OCI-LY1 (cell line): Measurements from ENCODE around the gene RPLP2.

Source experiments
- H2AFZ ChIP-seq: fragments of 200-600 bp; sonication (generic), shearing (Covaris generic); 2 replicates; pipeline ENCODE4 v1.6.0; 2014; ENCODE audit warnings: antibody characterized with exemption, mild to moderate bottlenecking, low read length
- H3F3A ChIP-seq: fragments of 200-600 bp; sonication (generic), shearing (Covaris generic); 2 replicates; pipeline ENCODE4 v1.6.0; 2014; ENCODE audit warnings: mild to moderate bottlenecking, antibody characterized with exemption, low read length, moderate library complexity; ENCODE audit not compliant: insufficient read depth
- H3K27ac ChIP-seq: fragments of 200-600 bp; sonication (generic); 2 replicates; pipeline ENCODE4 v1.5.1; 2014; ENCODE audit warnings: low read length, mixed run types, mild to moderate bottlenecking, low read depth; ENCODE audit not compliant: poor library complexity, severe bottlenecking
- H3K27me3 ChIP-seq: fragments of 200-600 bp; sonication (generic); 2 replicates; pipeline ENCODE4 v1.6.0; 2014; ENCODE audit warnings: antibody characterized with exemption, mild to moderate bottlenecking, low read length, moderate library complexity; ENCODE audit not compliant: insufficient read depth
- H3K36me3 ChIP-seq: fragments of 200-600 bp; sonication (generic); 2 replicates; pipeline ENCODE4 v1.6.1; 2014; ENCODE audit warnings: mild to moderate bottlenecking, antibody characterized with exemption, low read length, moderate library complexity, mixed read lengths; ENCODE audit not compliant: insufficient read depth
- H3K4me1 ChIP-seq: fragments of 200-600 bp; sonication (generic); 2 replicates; pipeline ENCODE4 v1.5.1; 2014; ENCODE audit warnings: mild to moderate bottlenecking, low read length, moderate library complexity; ENCODE audit not compliant: insufficient read depth, severe bottlenecking
- H3K4me2 ChIP-seq: fragments of 200-600 bp; sonication (generic), shearing (Covaris generic); 2 replicates; pipeline ENCODE4 v1.6.1; 2014; ENCODE audit warnings: low read length
- H3K4me3 ChIP-seq: fragments of 200-600 bp; sonication (generic); 2 replicates; pipeline ENCODE4 v1.5.1; 2014; ENCODE audit warnings: low read length, low read depth, mild to moderate bottlenecking, mixed read lengths; ENCODE audit not compliant: poor library complexity, severe bottlenecking
- H3K79me2 ChIP-seq: fragments of 200-600 bp; shearing (Covaris generic); 2 replicates; pipeline ENCODE4 v1.6.1; 2016; ENCODE audit warnings: mixed run types, low read length, mixed read lengths; ENCODE audit not compliant: insufficient read depth
- H3K9ac ChIP-seq: fragments of 200-600 bp; sonication (generic), shearing (Covaris generic); 2 replicates; pipeline ENCODE4 v1.6.1; 2014; ENCODE audit warnings: mild to moderate bottlenecking, low read length, mixed read lengths
- H3K9me2 ChIP-seq: fragments of 200-600 bp; sonication (generic), shearing (Covaris generic); 2 replicates; pipeline ENCODE4 v1.6.1; 2014; ENCODE audit warnings: low read depth, mild to moderate bottlenecking, low read length, mixed read lengths
- H3K9me3 ChIP-seq: fragments of 200-600 bp; shearing (Covaris generic); 2 replicates; pipeline ENCODE4 v1.6.1; 2014; ENCODE audit warnings: low read length, mixed read lengths
- H4K20me1 ChIP-seq: fragments of 200-600 bp; sonication (generic), shearing (Covaris generic); 2 replicates; pipeline ENCODE4 v1.6.0; 2016; ENCODE audit warnings: mild to moderate bottlenecking, low read length; ENCODE audit not compliant: insufficient read depth
- EZH2 ChIP-seq: fragments of 200-600 bp; sonication (generic), shearing (Covaris generic); IDR thresholded peaks from 2 replicates; pipeline ENCODE4 v1.8.0; 2017; ENCODE audit warnings: borderline replicate concordance, mixed run types, mild to moderate bottlenecking, antibody characterized with exemption, low read length, moderate library complexity, mixed read lengths
- TF ChIP-seq, protein P1 (sequence below): fragments of 200-600 bp; sonication (generic), shearing (Covaris generic); IDR thresholded peaks from 2 replicates; pipeline ENCODE4 v1.5.1; 2017; ENCODE audit warnings: mild to moderate bottlenecking, antibody characterized with exemption, low read length, moderate library complexity, mixed read lengths

Gene RPLP2

DNA sequence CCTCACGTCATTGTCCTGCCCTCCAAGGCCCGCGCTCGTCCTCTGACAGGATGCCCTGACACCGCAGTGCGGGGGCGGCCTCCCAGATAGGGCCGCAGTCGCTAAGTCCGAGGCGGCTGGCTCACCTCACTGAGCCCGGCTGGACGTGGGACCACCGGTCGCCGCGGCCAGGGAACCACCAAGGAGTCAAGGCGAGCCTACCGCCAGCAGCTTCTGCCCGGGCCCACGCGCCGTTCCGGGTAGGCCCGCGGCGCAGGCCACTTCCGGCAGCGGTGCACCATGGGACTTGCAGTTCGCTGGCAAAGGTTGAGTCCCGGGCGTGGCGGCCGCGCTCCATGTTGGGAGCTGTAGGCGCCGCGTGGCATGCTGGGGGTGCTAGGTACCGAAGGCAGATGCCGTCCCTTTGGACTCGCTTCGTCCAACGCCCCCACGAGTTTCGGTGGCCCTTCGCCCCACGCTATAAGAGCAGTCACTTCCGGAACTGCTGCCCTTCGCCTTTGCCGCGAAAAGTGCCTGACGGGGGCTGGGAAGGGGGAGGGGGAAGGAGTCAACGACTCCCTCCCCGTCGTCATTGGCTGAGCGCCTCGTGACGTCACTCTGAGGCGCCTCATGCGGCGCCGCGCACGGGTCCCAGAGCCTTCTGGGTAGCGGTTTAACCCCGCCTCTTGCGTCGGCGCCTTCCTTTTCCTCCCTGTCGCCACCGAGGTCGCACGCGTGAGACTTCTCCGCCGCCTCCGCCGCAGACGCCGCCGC is at the start of gene RPLP2:
Gene RPLP2 (plus strand): TSS at position 681 of the 753 bp plus-strand sequence. CDS start 268 bp downstream, outside the sequence.
- Histone ChIP-seq H3K4me3 (peak within 1 kb of the TSS; percentile 83), H2AFZ (no peak within 1 kb of the TSS), H3K27ac (peak within 1 kb of the TSS; percentile 89), H3K4me2 (peak within 1 kb of the TSS; percentile 88), H3K36me3 (peaks cover 41% of the 10 kb centered on the region), H3K27me3 (no peaks in the 10 kb centered on the region), H3K9me2 (no peaks in the 10 kb centered on the region), H3K4me1 (peaks cover 45% of the 10 kb centered on the region), H4K20me1 (no peaks in the 10 kb centered on the region), H3K9me3 (no peaks in the 10 kb centered on the region), H3K9ac (peak within 1 kb of the TSS; percentile 91), H3F3A (no peaks in the 10 kb centered on the region; the same call in 1 of the 2 replicates), H3K79me2 (peaks cover 15% of the 10 kb centered on the region)
- no peak for TF ChIP-seq EZH2
- TF ChIP-seq, protein P1, sequence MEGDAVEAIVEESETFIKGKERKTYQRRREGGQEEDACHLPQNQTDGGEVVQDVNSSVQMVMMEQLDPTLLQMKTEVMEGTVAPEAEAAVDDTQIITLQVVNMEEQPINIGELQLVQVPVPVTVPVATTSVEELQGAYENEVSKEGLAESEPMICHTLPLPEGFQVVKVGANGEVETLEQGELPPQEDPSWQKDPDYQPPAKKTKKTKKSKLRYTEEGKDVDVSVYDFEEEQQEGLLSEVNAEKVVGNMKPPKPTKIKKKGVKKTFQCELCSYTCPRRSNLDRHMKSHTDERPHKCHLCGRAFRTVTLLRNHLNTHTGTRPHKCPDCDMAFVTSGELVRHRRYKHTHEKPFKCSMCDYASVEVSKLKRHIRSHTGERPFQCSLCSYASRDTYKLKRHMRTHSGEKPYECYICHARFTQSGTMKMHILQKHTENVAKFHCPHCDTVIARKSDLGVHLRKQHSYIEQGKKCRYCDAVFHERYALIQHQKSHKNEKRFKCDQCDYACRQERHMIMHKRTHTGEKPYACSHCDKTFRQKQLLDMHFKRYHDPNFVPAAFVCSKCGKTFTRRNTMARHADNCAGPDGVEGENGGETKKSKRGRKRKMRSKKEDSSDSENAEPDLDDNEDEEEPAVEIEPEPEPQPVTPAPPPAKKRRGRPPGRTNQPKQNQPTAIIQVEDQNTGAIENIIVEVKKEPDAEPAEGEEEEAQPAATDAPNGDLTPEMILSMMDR: no peak

DNA sequence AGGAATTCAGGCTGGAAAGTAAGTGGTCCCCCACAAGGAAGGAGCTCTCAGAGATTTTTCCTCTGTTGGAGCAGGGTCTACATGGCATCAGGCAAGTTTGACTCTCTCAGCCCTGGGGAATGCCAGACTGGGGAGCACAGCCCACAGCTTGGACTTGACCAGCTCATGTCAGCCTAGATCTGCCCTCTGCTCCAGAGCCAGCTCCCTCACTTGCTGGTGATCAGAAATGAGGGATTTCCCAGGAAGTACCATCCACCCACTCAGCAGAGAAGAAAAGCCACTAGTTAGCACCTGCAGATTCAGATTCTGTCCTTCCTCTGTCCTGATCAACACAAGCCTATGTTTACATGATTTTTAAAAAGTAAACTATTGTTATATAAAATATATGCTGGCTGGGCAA is 49.5 kb upstream of the RPLP2 start:
- no peak overlapping the region for H3K27ac ChIP-seq
- TF ChIP-seq, protein P1: no peak
- no peak for TF ChIP-seq EZH2
- peaks cover 5% of the 10 kb centered on the region for H3K4me1 ChIP-seq
- H3K4me2 ChIP-seq: no peak overlapping the region
- H2AFZ ChIP-seq: no peak overlapping the region
- H3K9ac ChIP-seq: no peak overlapping the region
- H4K20me1 ChIP-seq: no peaks in the 10 kb centered on the region
- no peak overlapping the region for H3K4me3 ChIP-seq
- peaks cover 91% of the 10 kb centered on the region for H3K36me3 ChIP-seq
- no peaks in the 10 kb centered on the region for H3K27me3 ChIP-seq
- no peaks in the 10 kb centered on the region for H3F3A ChIP-seq
- H3K79me2 ChIP-seq: no peaks in the 10 kb centered on the region
- H3K9me2 ChIP-seq: no peaks in the 10 kb centered on the region
- H3K9me3 ChIP-seq: no peaks in the 10 kb centered on the region

DNA sequence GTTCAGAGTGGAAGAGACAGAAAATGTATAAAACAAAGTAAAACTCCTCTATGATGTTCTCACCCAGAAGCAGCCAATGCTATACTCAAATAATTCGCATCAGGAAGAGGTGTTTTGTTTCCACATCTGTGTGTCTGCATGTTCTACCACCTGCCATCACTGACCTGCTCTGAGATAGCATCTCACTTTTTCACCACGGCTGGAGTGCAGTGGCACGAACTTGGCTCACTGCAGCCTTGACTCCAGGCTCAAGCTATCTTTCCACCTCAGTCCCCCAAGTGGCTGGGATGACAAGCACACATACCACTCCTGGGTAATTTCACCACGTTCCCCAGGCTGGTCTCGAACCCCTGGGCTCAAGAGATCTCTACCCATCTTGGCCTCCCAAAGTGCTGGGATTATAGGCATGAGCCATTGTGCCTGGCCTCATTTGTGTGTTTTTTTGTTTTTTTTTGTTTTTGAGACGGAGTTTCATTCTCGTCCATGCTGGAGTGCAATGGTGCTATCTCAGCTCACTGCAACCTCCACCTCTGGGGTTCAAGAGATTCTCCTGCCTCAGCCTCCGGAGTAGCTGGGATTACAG is 48.1 kb upstream of the RPLP2 start:
- no peak overlapping the region for H3K4me3 ChIP-seq
- H3K4me2 ChIP-seq: no peak overlapping the region
- H3K4me1 ChIP-seq: peaks cover 5% of the 10 kb centered on the region
- H3K27me3 ChIP-seq: no peaks in the 10 kb centered on the region
- no peaks in the 10 kb centered on the region for H3F3A ChIP-seq
- peaks cover 89% of the 10 kb centered on the region for H3K36me3 ChIP-seq
- no peaks in the 10 kb centered on the region for H3K79me2 ChIP-seq
- TF ChIP-seq EZH2: no peak
- TF ChIP-seq, protein P1: no peak
- no peaks in the 10 kb centered on the region for H3K9me3 ChIP-seq
- H3K9ac ChIP-seq: no peak overlapping the region
- H4K20me1 ChIP-seq: no peaks in the 10 kb centered on the region
- no peak overlapping the region for H2AFZ ChIP-seq
- no peaks in the 10 kb centered on the region for H3K9me2 ChIP-seq
- H3K27ac ChIP-seq: no peak overlapping the region
